Midbrain (tissue), 1 donor: ENCODE measurements around the gene CDC14B.

Experiments used
- DNase-seq: peaks from one replicate; lab custom pipeline; 2025; lab: John Stamatoyannopoulos, UW

CDC14B gene

DNA sequence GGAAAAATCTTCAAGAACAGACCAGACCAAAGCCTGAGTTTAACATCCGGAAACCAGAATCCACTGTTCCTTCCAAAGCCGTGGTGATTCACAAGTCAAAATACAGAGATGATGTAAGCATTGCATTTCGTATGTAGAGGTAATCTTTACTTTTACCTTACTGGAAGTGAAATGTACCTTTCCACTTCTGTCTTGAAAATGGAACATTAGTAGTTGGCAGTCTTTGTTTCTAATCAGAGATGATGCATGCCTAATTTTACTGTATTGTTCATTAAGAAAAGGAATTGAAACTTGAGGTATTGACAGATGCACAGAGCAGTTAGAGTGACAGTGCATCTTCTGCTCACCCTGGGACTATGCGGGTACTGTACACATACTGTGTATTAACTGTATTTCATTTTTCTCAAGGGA lies 135.1 kb downstream of the CDC14B start:
- no peak for DNase-seq

DNA sequence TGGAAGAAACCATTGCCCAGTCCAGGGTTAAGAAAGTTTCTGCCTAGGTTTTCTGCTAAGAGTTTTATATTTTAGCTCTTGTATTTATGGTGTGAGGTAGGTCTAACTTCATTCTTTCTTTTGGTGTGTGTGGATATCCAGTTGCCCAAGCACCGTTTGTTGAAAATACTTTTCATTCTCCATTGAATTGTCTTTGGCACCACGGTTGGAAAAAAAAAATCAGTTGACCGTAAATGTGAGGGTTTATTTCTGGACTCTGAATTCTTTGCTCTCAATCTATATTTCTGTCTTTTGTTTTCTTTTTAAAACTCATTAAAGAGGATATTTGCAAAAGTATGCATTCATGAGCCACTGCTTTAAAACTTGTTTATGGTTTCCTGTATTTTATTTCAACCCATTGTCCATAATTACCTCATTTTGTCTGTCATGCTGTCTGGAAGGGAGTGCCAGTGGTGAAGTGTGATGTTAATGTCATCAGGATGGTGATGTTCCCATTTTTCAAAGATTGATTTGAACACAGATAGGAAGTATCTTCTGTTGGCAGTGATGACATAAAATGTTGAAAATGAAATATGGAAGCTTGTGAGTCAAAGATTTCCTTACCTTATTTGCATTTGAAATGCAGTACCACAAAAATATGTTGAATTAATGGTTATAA lies 135.8 kb downstream of the CDC14B start:
- no peak for DNase-seq

DNA sequence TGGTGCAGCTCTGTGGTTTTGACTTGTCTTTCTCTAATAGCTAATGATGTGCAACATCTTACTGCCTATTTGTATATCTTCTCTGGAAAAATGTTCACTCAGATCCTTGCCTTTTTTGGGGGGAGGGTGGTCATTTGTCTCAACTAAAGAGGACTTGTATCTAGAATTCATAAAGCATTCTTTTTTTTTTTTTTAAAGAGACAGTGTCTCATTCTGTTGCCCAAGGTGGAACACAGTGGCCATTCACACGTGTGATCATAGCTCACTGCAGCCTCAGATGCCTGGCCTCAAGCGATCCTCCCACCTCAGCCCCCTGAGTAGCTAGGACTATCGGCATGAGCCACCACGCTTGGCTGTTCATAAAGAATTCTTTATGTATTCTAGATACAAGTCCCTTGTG lies 136.4 kb downstream of the CDC14B start:
- DNase-seq: no peak

DNA sequence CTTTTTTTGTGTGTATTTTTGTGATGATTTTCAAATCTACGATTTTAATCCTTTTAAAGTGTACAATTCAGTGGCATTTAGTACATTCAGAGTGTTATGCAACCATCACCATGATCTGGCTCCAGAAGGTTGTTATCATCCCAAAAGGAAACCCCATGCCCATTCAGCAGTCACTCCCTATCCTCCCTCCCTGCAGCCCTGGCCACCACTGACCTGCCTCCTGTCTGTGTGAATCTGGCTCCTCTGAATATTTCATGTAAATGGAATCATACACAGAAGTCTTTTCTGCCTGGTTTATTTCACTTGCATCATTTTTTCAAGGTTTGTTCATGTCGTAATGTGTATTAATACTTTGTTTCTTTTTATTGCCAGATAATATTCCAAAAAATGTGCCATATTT lies 137.2 kb downstream of the CDC14B start:
- DNase-seq: no peak

DNA sequence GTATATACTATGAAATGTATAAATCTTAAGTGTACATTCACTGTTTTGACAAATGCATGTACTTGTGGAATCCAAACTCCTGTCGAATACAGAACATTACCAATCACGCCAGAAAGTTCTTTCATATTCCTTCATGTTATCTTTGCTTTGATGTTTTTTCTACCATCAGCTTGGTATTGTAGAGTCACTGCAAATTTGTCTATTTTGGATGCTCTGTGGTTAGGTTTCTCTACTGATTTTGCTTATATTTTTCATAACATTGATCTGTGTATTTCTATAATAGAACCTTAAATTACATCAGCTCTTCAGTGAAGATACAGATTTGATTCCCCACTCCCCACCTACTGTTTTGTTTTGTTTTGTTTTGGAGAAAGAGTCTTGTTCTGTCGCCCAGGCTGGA lies 138.9 kb downstream of the CDC14B start:
- DNase-seq: no peak

DNA sequence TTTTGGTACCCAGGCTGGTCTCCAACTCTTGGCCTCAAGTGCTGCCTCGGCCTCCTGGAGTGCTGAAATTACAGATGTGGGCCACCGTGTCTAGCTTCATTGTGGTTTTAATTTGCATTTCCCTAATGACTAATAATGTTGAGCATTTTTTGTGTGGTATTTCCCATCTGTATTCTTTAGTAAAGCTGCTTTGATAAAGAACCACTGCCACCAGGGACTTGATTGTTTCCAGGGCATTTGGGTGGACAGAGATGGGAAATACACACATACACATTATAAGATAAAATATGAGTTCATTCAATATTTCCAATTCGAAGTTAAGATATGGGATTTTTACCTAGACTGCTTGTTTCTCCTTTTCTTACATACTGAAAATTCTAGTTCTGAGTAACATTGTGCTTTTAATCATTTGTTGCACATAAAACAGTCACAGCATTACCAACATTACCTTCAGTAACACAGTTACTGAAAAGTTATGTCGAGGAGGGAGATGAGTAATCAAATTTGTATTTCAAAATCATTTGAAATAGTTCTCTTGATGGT lies 140.7 kb downstream of the CDC14B start:
- DNase-seq: no peak

DNA sequence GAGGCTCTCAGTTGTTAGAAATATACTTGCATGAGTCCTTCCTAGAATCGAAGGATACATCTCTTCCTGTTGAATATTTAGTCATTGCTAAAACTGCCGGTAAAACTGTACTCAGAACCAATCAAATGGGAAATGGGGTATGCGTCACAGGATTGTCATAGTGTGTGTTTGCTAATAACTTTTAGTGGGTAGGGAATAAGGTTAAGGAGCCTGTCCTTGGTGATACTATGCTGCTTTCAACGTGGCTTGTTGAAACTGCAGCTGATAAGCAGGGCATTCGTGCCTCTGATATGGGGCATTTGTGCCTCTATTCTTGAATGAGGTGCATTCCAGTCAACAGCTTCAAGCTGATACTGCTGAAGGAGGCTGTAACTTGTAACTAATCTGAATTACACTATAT lies 143.1 kb downstream of the CDC14B start:
- DNase-seq: no peak

DNA sequence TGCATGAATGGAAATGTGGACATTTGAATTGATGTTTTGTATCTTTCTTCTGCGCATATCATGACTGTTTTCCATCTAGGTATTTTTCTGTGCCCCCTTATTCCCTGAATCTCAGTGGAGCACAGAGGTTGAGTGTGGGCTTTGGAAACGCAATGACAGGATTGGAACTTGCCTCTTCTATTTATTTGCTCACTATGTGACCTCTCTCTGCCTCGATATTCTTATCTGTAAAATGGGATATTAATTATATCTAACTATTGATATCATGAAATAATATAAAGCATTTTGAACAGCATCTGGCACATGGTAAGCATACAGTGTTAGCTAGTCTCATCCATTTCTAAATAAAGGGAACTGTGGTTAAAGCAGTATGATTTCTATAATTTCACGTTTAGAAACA lies 143.6 kb downstream of the CDC14B start:
- no peak for DNase-seq

DNA sequence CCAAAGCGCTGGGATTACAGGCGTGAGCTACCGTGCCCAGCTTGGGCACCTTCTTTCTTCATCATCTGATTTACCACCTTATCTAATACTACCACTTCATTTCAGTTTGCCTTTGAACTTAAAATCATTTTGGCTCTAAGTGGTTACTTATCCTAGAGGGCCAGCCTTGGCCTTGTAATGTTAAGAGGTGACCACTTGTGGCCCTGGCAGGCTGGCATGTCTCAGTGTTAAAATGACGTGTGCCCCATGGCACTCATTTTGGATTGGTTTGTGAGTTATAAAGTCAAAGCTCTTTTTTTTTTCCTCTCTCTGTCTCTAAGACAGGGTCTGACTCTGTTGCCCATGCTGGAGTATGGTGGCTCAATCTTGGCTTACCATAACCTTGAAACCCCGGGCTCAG lies 151.9 kb downstream of the CDC14B start:
- no peak for DNase-seq

DNA sequence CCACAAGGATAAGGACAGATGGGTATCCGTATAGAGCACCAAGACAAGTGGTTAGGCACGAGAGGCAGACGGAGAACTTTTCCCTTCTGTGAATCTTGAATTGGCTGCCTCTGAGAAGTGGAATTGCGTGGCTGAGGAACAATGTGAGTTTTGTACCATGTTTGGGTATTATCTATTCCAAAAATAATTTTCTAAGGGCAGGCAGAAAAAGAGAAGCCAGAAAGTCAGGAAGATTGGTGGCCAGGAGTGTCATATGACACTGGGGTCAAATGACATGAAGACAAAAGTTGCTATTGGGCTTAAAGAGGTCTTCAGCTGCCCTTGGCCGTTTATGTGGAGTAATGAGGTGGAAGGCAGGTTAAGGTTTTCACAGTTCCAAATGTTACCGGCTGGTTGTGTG lies 155.2 kb downstream of the CDC14B start:
- no peak for DNase-seq

DNA sequence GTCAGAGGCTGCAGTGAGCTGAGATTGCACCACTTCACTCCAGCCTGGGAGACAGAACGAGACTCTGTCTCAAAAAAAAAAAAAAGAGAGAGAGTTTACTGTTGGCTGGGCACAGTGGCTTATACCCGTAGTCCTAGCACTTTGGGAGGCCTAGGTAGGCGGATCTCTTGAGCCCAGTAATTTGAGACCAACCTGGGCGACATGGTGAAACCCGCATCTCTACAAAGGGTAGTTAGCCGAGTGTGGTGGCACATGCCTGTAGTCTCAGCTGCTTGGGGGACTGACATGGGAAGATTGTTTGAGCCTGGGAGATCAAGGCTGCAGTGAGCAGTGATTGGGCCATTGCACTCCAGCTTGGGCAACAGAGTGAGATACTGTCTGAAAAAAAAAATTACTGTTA lies 157.1 kb downstream of the CDC14B start:
- no peak for DNase-seq

DNA sequence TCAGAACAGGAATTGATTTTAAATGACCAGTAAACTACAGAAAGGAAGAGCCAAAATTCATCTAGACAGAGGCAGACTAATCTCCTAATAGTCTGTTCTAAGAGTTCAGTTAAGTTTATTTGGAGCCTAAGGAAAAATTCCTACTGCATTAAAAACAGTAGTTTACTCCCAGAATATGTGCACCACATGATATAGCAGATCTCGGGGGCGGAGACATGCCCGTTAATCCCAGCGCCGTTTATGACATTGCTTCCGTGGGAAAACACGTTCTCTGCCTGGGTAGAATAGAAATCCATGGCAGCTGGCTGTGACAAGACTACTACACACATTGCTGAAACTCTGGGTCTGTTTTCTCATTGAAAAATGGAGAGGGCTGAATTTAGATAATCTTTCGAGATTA lies 158.3 kb downstream of the CDC14B start:
- DNase-seq: no peak

DNA sequence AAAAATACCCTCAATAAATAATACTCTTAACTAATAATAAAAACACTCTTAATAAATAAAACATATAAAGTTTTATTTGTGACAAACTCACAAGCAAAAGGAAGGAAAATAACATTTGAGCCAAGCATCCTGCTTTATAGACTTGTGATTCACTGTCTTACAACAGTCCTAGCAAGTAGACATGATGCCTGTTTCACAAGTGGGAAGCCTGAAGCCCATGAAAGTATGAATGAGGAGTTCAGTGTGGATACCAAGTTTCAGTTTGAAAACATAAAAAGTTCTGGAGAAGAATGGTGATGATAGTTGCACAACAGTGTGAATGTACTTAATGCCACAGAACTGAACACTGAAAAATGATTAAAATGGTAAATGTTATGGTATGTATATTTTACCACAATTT lies 158.8 kb downstream of the CDC14B start:
- DNase-seq: no peak

DNA sequence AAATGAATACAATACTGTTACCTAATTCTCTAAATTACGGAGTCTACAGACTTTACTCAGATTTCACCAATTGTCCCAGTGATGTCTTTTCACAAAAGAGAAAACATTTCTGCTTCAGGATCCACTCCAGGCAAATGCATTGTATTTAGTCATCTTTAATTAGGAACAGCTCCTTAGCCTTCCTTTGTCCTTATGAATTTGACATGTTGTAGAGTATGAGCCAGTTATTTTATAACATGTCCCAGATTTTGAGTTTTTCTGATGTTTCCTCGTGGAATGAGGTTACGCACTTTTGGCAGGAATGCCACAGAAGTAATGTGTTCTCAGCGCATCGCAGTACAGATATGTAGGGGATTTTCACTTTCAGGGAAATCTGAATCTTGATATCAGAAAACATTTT lies 159.2 kb downstream of the CDC14B start:
- DNase-seq: no peak

DNA sequence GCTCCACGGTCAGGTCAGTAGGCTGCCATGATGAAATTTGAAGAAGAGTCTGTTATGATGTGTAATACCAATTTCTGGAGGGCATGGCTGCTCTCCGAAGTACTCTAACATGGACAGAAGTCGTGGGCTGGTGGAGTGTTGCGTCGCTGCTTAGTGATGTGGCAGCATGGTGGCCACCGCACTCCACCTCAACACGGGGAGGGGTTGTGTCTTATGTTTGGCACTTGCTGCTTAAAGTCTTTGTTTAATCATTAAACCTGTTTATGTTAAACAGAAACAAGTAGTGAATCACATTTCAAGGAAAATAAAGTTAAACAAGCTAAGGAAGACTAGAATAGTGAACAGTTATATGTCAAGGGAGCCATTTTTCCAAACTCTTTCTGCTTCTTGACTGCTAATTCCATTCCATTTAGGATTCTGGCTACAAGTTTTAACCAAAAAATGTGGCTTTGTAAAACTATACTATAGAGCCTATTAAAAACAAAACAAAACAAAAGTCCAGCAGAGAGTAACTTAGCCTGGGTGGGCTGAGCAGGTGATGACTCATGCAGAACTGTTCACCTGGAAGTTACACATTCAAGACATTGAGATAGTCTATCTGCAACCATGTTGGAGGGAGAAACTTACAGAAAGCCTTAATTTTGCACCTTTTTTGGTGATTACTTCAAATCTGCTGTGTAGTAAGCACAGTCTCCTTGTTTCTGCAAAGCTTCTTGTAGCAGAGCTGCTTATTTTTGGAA lies 160.2 kb downstream of the CDC14B start:
- no peak for DNase-seq

DNA sequence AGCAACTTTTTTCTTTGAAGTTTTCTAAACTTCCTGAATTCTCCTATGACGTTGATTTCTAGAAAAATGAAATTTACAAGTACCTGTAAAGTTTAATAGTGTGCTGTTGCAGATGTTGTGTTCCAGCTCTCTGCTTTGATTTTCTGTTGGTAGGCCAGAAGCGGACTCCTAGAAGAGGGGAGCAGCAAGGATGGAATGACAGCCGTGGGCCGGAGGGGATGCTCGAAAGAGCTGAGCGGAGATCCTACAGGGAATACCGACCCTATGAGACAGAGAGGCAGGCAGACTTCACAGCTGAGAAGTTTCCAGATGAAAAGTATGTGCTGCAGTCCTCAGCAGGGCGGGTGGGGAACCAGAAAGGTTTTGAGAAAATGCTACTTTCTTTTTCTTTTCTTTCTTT lies 161.4 kb downstream of the CDC14B start:
- DNase-seq: no peak

DNA sequence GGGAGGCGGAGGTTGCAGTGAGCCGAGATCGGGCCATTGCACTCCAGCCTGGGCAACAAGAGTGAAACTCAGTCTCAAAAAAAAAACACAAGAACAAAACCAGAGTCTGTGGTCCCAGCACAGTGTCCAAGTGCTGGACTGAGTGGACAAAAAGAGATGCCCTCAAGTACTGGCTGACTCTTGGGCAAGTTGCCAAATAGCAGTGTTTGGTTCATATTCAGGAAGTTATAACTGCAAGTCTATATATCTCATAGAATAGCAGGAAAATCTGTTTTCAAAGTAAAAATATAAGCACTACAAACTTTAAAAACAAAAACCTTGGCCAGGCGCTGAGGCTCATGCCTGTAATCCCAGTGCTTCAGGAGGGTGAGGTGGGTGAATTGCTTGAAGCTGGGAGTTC lies 162.4 kb downstream of the CDC14B start:
- DNase-seq: no peak

DNA sequence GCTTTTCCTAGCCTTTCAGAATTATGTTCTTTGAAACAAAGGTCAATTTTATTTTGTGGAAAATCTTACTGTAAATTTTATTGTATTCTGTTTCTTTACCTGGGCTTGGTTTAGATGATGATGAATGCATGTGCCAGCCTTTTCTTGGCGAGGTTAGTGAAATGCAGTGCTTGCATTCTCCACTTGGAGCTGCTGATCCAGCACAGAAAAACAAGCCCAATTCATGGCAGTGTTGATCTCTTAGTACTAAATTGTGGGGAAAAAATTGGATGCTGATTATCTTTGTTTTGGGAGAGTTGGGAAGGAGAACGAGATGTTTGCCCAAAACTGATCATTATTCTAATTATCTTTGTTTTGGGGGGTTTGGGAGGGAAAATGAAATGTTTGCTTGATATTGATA lies 166.0 kb downstream of the CDC14B start:
- peak; percentile 78 for DNase-seq

DNA sequence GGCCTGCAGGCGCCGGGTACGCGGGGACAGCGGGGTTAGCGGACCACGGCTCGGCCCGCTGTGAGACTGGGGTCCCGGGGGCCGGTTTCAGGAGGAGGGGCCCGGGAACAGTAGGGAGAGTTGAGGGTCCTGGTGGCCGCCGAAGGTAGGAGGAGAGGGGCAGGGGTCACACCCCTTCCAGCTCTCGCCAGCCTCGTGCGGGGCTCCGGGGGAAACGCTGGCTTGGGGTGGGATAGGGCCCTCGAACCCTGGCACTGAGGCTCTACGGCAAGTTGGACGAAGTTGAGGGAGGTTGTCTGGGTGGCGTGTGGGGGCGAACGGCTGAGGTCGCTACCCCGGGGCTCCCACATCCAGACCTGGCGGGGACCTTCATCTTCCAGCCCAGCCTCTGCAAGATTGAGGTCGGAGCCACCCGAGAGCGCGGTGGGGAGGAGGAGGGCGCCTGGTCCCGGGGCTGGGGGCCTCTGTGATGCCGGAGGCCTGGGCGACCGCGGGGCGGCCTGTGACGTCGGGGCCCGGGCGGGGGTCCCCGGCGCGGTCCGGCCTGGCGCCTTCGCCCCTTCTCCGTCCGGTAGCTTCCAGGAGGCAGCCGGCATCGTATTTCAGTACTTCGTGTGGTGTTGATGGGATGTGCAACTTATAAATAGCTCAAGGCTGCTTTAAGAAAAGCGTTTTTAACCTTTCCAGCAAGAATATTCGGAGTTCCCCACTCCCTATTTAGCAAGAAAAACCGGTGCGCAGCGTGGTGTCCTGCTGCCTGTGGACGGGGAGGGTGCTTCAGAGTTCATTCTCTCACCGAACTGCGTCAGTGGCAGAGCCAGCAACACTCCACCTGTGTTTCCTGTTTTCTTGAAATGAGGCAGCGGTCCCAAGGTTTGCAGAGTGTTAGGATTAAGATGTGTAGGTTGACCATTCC lies 168.8 kb downstream of the CDC14B start:
- DNase-seq: no peak
